ENCODE data around the gene AMOTL1.

- TF ChIP-seq POLR2A (IDR thresholded peaks at IDR 0.05) (no peak), CTCF (IDR thresholded peaks at IDR 0.05) (no peak)
These were observed 25.5 kb upstream of the AMOTL1 start for GRCh38 chr11:94742665-94743064.

All from adrenal gland (tissue), 5 donors.